Upper lobe of right lung (tissue), 1 donor: ENCODE measurements around the gene DAAM2. TPM values are rescaled to one million over a fixed set of nuclear protein-coding genes. Genes with fewer than 3 reads are reported as not detected.

Experiments used
- ATAC-seq: fragments of 200-7000 bp; cut with Tn5 transposase; one replicate; pipeline ENCODE4 v1.9.1; 2020; ENCODE audit warnings: mild to moderate bottlenecking, moderate library complexity
- DNase-seq: peaks from one replicate; pipeline ENCODE4 v3.0.0-alpha.2; 2020
- H3K27ac ChIP-seq: fragments of 200-600 bp; one replicate; pipeline ENCODE4 v1.8.0; 2022
- H3K27me3 ChIP-seq: fragments of 200-600 bp; one replicate; pipeline ENCODE4 v1.8.0; 2022; ENCODE audit warnings: mild to moderate bottlenecking
- H3K36me3 ChIP-seq: fragments of 200-600 bp; one replicate; pipeline ENCODE4 v1.8.0; 2022
- H3K4me1 ChIP-seq: fragments of 200-600 bp; one replicate; pipeline ENCODE4 v1.8.0; 2022
- H3K4me3 ChIP-seq: fragments of 200-600 bp; one replicate; pipeline ENCODE4 v1.8.0; 2022; ENCODE audit warnings: mild to moderate bottlenecking
- H3K9me3 ChIP-seq: fragments of 200-600 bp; one replicate; pipeline ENCODE4 v1.8.0; 2022
- intact Hi-C: fragments of 100-400 bp; cut with DNase I; formaldehyde crosslinking; loops from one replicate; pipeline ENCODE4 v1.11.0; 2022
- total RNA-seq: library from RNA; stranded (reverse); fragmentation: NEBNext Ultra II Directional; extraction: Animal tissue kit (Norgen Biotek cat#: 25700); gene quantifications from one replicate; pipeline ENCODE4 v1.2.1, GENCODE V29; 2021
- TF ChIP-seq, protein P1 (sequence below): fragments of 200-600 bp; IDR thresholded peaks from one replicate; pipeline ENCODE4 v1.8.0; 2022; ENCODE audit warnings: antibody characterized with exemption
- donor health status: DM: no; HTN: yes; CAD: no; lungs with severe emphysema.

The DAAM2 gene
- total RNA-seq, 1 donor from 2014 or later = 34.6 TPM

DNA sequence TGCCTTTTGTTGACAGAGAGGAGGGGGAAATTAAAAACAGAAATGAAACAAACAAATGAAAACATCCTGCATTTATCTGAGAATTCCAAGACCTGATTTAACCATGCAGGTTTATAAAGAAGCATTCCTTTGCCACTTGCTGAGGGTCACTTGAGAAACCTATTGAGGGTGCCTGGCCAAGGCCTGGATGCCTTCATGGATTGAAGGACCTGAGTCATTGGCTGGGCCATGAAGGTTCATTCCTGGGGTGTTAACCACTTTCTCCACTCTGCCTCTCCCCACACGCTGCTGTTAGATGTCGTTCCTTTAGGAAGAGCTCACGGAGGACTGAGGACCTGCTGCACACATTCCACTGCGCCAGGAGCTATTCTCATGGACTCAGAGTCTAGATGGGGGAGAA, 49.7 kb downstream of the DAAM2 start:
- Histone ChIP-seq H3K4me3 (no peak overlapping the region), H3K27me3 (no peaks in the 10 kb centered on the region), H3K36me3 (no peaks in the 10 kb centered on the region), H3K27ac (peak overlapping the region; percentile 65), H3K9me3 (no peaks in the 10 kb centered on the region), H3K4me1 (peaks cover 11% of the 10 kb centered on the region)
- intact Hi-C loops = no loop called here
- ATAC-seq (peak; percentile 89), DNase-seq (no peak)
- TF ChIP-seq, protein P1, sequence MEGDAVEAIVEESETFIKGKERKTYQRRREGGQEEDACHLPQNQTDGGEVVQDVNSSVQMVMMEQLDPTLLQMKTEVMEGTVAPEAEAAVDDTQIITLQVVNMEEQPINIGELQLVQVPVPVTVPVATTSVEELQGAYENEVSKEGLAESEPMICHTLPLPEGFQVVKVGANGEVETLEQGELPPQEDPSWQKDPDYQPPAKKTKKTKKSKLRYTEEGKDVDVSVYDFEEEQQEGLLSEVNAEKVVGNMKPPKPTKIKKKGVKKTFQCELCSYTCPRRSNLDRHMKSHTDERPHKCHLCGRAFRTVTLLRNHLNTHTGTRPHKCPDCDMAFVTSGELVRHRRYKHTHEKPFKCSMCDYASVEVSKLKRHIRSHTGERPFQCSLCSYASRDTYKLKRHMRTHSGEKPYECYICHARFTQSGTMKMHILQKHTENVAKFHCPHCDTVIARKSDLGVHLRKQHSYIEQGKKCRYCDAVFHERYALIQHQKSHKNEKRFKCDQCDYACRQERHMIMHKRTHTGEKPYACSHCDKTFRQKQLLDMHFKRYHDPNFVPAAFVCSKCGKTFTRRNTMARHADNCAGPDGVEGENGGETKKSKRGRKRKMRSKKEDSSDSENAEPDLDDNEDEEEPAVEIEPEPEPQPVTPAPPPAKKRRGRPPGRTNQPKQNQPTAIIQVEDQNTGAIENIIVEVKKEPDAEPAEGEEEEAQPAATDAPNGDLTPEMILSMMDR = no peak

DNA sequence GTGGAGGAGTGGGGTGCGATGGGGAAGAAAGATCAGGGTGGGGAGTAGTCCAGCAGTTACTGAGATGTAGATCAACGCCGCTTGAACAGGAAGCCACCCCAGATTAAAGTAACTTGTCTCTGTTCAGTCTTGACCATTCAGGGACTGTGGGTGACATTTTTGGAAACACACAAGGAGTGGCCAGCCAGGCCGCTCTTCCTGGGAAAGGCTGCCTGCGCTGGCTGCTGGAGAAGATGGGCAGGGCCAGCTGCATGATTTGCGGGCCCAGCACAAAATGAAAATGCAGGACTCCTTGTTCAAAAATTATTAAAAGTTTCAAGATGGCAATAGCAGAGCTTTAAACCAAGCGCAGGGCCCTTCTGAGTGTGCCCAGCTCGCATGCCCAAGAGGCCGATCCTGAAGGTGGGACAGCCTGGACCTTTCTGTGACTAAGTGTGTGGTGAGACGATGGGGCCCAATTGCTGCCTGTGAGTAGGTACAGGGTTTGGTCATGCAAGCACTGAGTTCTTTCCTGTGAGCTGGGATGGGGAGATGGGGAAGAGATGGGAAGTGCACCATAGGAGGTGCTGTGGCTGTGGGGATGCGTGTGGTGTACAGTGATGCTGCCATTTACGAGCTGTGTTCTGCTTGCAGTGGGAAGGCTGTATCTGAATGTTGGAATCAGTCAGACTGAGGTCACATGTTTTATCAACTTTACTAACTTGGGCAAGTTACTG, 51.3 kb downstream of the DAAM2 start:
- no peaks in the 10 kb centered on the region for H3K27me3 ChIP-seq
- no peak for ATAC-seq
- intact Hi-C loops = no loop called here
- no peaks in the 10 kb centered on the region for H3K9me3 ChIP-seq
- no peak for DNase-seq
- peaks cover 17% of the 10 kb centered on the region for H3K4me1 ChIP-seq
- no peak overlapping the region for H3K27ac ChIP-seq
- TF ChIP-seq, protein P1 = no peak
- no peaks in the 10 kb centered on the region for H3K36me3 ChIP-seq
- no peak overlapping the region for H3K4me3 ChIP-seq

- H3K4me1 ChIP-seq = peaks cover 21% of the 10 kb centered on the region
- ATAC-seq (no peak), DNase-seq (no peak)
- H3K4me3 ChIP-seq = no peak overlapping the region
- H3K36me3 ChIP-seq = no peaks in the 10 kb centered on the region
- TF ChIP-seq, protein P1 = no peak
- H3K9me3 ChIP-seq = no peaks in the 10 kb centered on the region
- intact Hi-C loops = no loop called here
- H3K27me3 ChIP-seq = no peaks in the 10 kb centered on the region
- H3K27ac ChIP-seq = no peak overlapping the region
Measured at GRCh38 chr6:39844866-39845265, 52.7 kb downstream of the DAAM2 start.

GRCh38 chr6:39847221-39847620, 55.0 kb downstream of the DAAM2 start:
- no peaks in the 10 kb centered on the region for H3K27me3 ChIP-seq
- intact Hi-C loops = no loop called here
- peaks cover 12% of the 10 kb centered on the region for H3K4me1 ChIP-seq
- H3K27ac ChIP-seq = no peak overlapping the region
- H3K4me3 ChIP-seq = no peak overlapping the region
- ATAC-seq = peak; percentile 49
- H3K9me3 ChIP-seq = no peaks in the 10 kb centered on the region
- H3K36me3 ChIP-seq = no peaks in the 10 kb centered on the region
- no peak for DNase-seq
- TF ChIP-seq, protein P1 = no peak

DNA sequence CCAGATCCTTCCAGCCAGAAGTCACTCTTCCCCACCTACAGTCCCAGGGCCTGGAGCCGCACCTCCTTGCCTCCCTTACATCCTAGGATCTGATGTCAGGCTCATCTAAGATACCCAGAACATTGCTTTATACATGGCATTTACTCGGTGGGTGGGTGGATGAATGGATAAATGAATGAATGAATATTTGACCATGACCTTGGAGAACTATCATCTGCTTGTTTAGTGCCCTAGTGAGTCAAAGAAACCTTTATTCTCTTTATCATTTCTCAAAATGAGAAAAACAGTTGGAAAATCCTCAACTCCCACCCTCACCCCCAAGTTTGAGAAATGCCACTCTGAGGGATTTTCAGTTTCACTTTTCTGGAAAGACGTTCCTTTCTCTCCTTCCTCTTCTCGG, 56.0 kb downstream of the DAAM2 start:
- Histone ChIP-seq H3K36me3 (no peaks in the 10 kb centered on the region), H3K27me3 (no peaks in the 10 kb centered on the region), H3K4me1 (peaks cover 12% of the 10 kb centered on the region), H3K4me3 (no peak overlapping the region), H3K27ac (no peak overlapping the region), H3K9me3 (no peaks in the 10 kb centered on the region)
- DNase-seq (no peak), ATAC-seq (no peak)
- TF ChIP-seq, protein P1 = no peak
- intact Hi-C loops = no loop called here

- Histone ChIP-seq H3K27ac (no peak overlapping the region), H3K9me3 (no peaks in the 10 kb centered on the region), H3K27me3 (no peaks in the 10 kb centered on the region), H3K4me3 (no peak overlapping the region), H3K36me3 (no peaks in the 10 kb centered on the region), H3K4me1 (peaks cover 12% of the 10 kb centered on the region)
- intact Hi-C loops = no loop called here
- DNase-seq (no peak), ATAC-seq (no peak)
- TF ChIP-seq, protein P1 = no peak
Measured at GRCh38 chr6:39849228-39849627, 57.1 kb downstream of the DAAM2 start.
